Metanephros (tissue), 1 donor: Measurements from ENCODE around the gene CUZD1. TPM values are rescaled to one million over a fixed set of nuclear protein-coding genes. Genes with fewer than 3 reads are reported as not detected.

Experiments used
- total RNA-seq: library from RNA; depleted of rRNA; stranded (reverse); fragments of >200 nt; gene quantifications from one replicate; pipeline ENCODE4 v1.2.3, GENCODE V29; 2014

CUZD1 gene
- total RNA-seq = 0.29 TPM

GRCh38 chr10:122845783-122846332 is at the start of gene CUZD1:
Gene CUZD1, minus strand, starts transcription at chr10:122845857. Its CDS starts 14 bp downstream, at chr10:122845843.

GRCh38 chr10:122879339-122880273 is 33.9 kb upstream of the CUZD1 start, which contains the start of gene FAM24B:
Gene FAM24B, minus strand, starts transcription at chr10:122879581. Its CDS starts 29,066 bp downstream, at chr10:122850515.

Other genes with a start within 250 kb of the CUZD1 start
- gene C10orf120, start 146.0 kb downstream of the CUZD1 start, total RNA-seq = not detected
- 5.8 TPM for gene FAM24B, start 33.7 kb upstream of the CUZD1 start, total RNA-seq
- not detected for gene FAM24A, start 64.8 kb upstream of the CUZD1 start, total RNA-seq
- 9.9 TPM for gene C10orf88, start 108.4 kb upstream of the CUZD1 start, total RNA-seq
- 6.9 TPM for gene PSTK, start 134.5 kb upstream of the CUZD1 start, total RNA-seq
- 10.5 TPM for gene IKZF5, start 162.9 kb upstream of the CUZD1 start, total RNA-seq
- gene ACADSB, start 163.1 kb upstream of the CUZD1 start, total RNA-seq = 18.1 TPM